GM21381 (cell line): Measurements from ENCODE around the gene DRAXIN.

Source experiments
- ATAC-seq: cut with Tn5 transposase; IDR thresholded peaks from one replicate; pipeline ENCODE4 v1.9.1; 2021; ENCODE audit warnings: mild to moderate bottlenecking, moderate library complexity; ENCODE audit not compliant: unreplicated experiment

Gene DRAXIN

GRCh38 chr1:11735531-11735853 is 44.0 kb downstream of the DRAXIN start:
- peak; percentile 5 for ATAC-seq

GRCh38 chr1:11735854-11736745 is 44.6 kb downstream of the DRAXIN start, which contains the start of gene AGTRAP:
AGTRAP (plus strand) TSS chr1:11736136; CDS start chr1:11736209, 73 bp downstream.
- peak; percentile 68 for ATAC-seq

GRCh38 chr1:11736746-11737639 is 45.5 kb downstream of the DRAXIN start:
- ATAC-seq: no peak

- no peak for ATAC-seq
Measured at GRCh38 chr1:11738096-11738495, 46.6 kb downstream of the DRAXIN start.

- ATAC-seq: no peak
Measured at GRCh38 chr1:11738783-11739182, 47.3 kb downstream of the DRAXIN start.

- no peak for ATAC-seq
Measured at GRCh38 chr1:11740258-11741192, 49.0 kb downstream of the DRAXIN start.

GRCh38 chr1:11741482-11741881 is 50.0 kb downstream of the DRAXIN start:
- no peak for ATAC-seq

GRCh38 chr1:11741919-11742558 is 50.5 kb downstream of the DRAXIN start:
- ATAC-seq: no peak

GRCh38 chr1:11744287-11744686 is 52.8 kb downstream of the DRAXIN start:
- ATAC-seq: no peak

GRCh38 chr1:11746092-11746491 is 54.6 kb downstream of the DRAXIN start:
- no peak for ATAC-seq

GRCh38 chr1:11746795-11747487 is 55.4 kb downstream of the DRAXIN start:
- ATAC-seq: no peak

GRCh38 chr1:11748294-11749202 is 57.0 kb downstream of the DRAXIN start:
- no peak for ATAC-seq

- no peak for ATAC-seq
Measured at GRCh38 chr1:11749203-11749689, 57.7 kb downstream of the DRAXIN start.

GRCh38 chr1:11749996-11750395 is 58.5 kb downstream of the DRAXIN start:
- ATAC-seq: no peak

- ATAC-seq: no peak
Measured at GRCh38 chr1:11751087-11751486, 59.6 kb downstream of the DRAXIN start.

GRCh38 chr1:11752359-11753088 is 61.0 kb downstream of the DRAXIN start:
- no peak for ATAC-seq

GRCh38 chr1:11753555-11754208 is 62.2 kb downstream of the DRAXIN start:
- no peak for ATAC-seq
